HepG2 (cell line): ENCODE data around the gene FASTK. TPM values are rescaled to one million over a fixed set of nuclear protein-coding genes. Genes with fewer than 3 reads are reported as not detected.
A peak's percentile ranks its signal among the peaks of the same experiment; 100 is the strongest.

Experiments
- CHD4 ChIP-seq: fragments of 200-600 bp; sonication (generic); IDR thresholded peaks from 2 replicates; pipeline ENCODE4 v1.7.0; 2017; ENCODE audit warnings: mild to moderate bottlenecking, low read length, borderline replicate concordance
- GMEB1 ChIP-seq: sonication (generic); formaldehyde crosslinking; IDR thresholded peaks from 2 replicates; pipeline ENCODE4 v1.5.1; 2020; ENCODE audit warnings: missing genetic modification reagents, mild to moderate bottlenecking, borderline replicate concordance
- NFKBIZ ChIP-seq: IDR thresholded peaks from 2 replicates; pipeline ENCODE4 v1.6.1; 2018; ENCODE audit warnings: missing genetic modification reagents, missing compliant biosample characterization
- ZBTB38 ChIP-seq: sonication (generic); formaldehyde crosslinking; IDR thresholded peaks from 2 replicates; pipeline ENCODE4 v1.5.1; 2020; ENCODE audit warnings: mild to moderate bottlenecking, missing genetic modification reagents
- ZKSCAN8 ChIP-seq: IDR thresholded peaks from 2 replicates; pipeline ENCODE4 v1.6.1; 2016; ENCODE audit warnings: borderline replicate concordance, missing genetic modification reagents, missing compliant biosample characterization
- ZNF225 ChIP-seq: sonication (generic); formaldehyde crosslinking; IDR thresholded peaks from 2 replicates; pipeline ENCODE4 v1.4.0; 2020; ENCODE audit warnings: mild to moderate bottlenecking, missing genetic modification reagents
- ZNF274 ChIP-seq: sonication (generic); formaldehyde crosslinking; IDR thresholded peaks from 2 replicates; pipeline ENCODE4 v1.5.1; 2020; ENCODE audit warnings: mild to moderate bottlenecking, missing genetic modification reagents
- ZNF550 ChIP-seq: sonication (generic); formaldehyde crosslinking; IDR thresholded peaks from 2 replicates; pipeline ENCODE4 v1.4.0; 2020; ENCODE audit warnings: mild to moderate bottlenecking, missing genetic modification reagents, borderline replicate concordance
- ZSCAN5A ChIP-seq: sonication (generic); formaldehyde crosslinking; IDR thresholded peaks from 2 replicates; pipeline ENCODE4 v1.8.0; 2022; ENCODE audit warnings: mild to moderate bottlenecking, missing genetic modification reagents, borderline replicate concordance
- polyA plus RNA-seq, 8 experiments: library from polyadenylated mRNA; depleted of rRNA in 3 of 8; stranded (reverse) in 7 of 8; unstranded in 1 of 8; fragments of >200 nt; fragmentation: Illumina TruSeq in 4 of 8; extraction: Trizol in 4 of 8; gene quantifications; 2 replicates each; pipeline versions ENCODE4 v1.2.1 to v1.2.3, GENCODE V29; 2011 to 2016; ENCODE audit warnings: low read depth in 4 of 8, missing spikeins in 1 of 8, mixed read lengths in 1 of 8; ENCODE audit not compliant: insufficient read depth in 1 of 8
- total RNA-seq, 5 experiments: library from RNA; depleted of rRNA; stranded (reverse); fragments of >200 nt; fragmentation: Illumina TruSeq; extraction: Trizol; gene quantifications; 2 replicates each; pipeline ENCODE4 v1.2.3, GENCODE V29; 2016; ENCODE audit warnings: low read depth in 1 of 5

Gene FASTK
- total and polyA plus RNA-seq, 2 of the 13 experiments (the other 11 are each of a cell fraction or from before 2014, with no cell fraction given): 52.9 to 55.7 TPM

GRCh38 chr7:151062399-151063211, 18.0 kb downstream of the FASTK start (continued):
- TF ChIP-seq ZKSCAN8 (CRISPR knock-in tag): no peak
- peak; percentile 12; the same call in 1 of the 2 replicates for TF ChIP-seq ZBTB38
- TF ChIP-seq CHD4: peak; percentile 52
- no peak for TF ChIP-seq ZSCAN5A (CRISPR knock-in tag)
- TF ChIP-seq ZNF550 (CRISPR knock-in tag): no peak
- TF ChIP-seq GMEB1 (CRISPR knock-in tag): peak; percentile 69
- no peak for TF ChIP-seq ZNF225 (CRISPR knock-in tag)
- TF ChIP-seq NFKBIZ (CRISPR knock-in tag): 0 out of 2 replicates have a peak, but pooled peaks have one; percentile 37
- no peak for TF ChIP-seq ZNF274 (CRISPR knock-in tag)
